GM12878 (cell line): ENCODE results near the gene ICA1L. TPM values are rescaled to one million over a fixed set of nuclear protein-coding genes. Genes with fewer than 3 reads are reported as not detected.
A peak's percentile ranks its signal among the peaks of the same experiment; 100 is the strongest.
"Not testable (repeated sequence)": the region's sequence is repeated elsewhere in the genome, so short reads cannot be mapped to it uniquely, and the experiment has no call there.

Experiments used
- ATAC-seq: fragments of 200-7000 bp; cut with Tn5 transposase; 3 replicates; pipeline ENCODE4 v1.9.1; 2020; ENCODE audit warnings: mild to moderate bottlenecking, moderate library complexity
- BruUV-seq: library from RNA; stranded (reverse); fragments of 400-500 nt; replicated peaks from 2 replicates; lab custom pipeline; 2021; lab: Mats Ljungman, UMichigan
- CTCF ChIA-PET: fragments of 300-600 bp; sonication (Branson Sonifier 250); formaldehyde crosslinking; extraction: SDS; loops from one replicate; lab custom pipeline; 2021; ENCODE audit warnings: inconsistent platforms; lab: Yijun Ruan, JAX
- POLR2A ChIA-PET: fragments of 350-600 bp; formaldehyde crosslinking; extraction: SDS; loops from one replicate; lab custom pipeline; 2021; ENCODE audit warnings: inconsistent platforms; lab: Charles Lee
- RAD21 ChIA-PET: fragments of 300-600 bp; sonication (Branson Sonifier 250); formaldehyde crosslinking; loops from one replicate; lab custom pipeline; 2023; ENCODE audit warnings: antibody characterized with exemption; ENCODE audit not compliant: unreplicated experiment; lab: Charles Lee
- SMC1A ChIA-PET: fragments of 300-600 bp; sonication (Branson Sonifier 250); formaldehyde crosslinking; loops from one replicate; lab custom pipeline; 2023; ENCODE audit not compliant: unreplicated experiment, uncharacterized antibody; lab: Charles Lee
- DNase-seq: peaks from one replicate; pipeline ENCODE4 v3.0.0-alpha.2; 2011; ENCODE audit warnings: low read depth, low spot score
- FAIRE-seq: peaks from 3 replicates; lab custom pipeline; 2011; peaks lifted over from hg19 to GRCh38; lab: Jason Lieb, UNC
- H2AFZ ChIP-seq: 2 replicates; pipeline ENCODE4 v1.6.0; 2011; ENCODE audit warnings: low read depth, low read length, control low read depth; ENCODE audit not compliant: control insufficient read depth
- H3K27ac ChIP-seq: 2 replicates; pipeline ENCODE4 v1.5.1; 2011; ENCODE audit warnings: control low read depth; ENCODE audit not compliant: control insufficient read depth, insufficient read depth
- H3K27me3 ChIP-seq, 2 experiments: replicated peaks in 1 of 2; 2 replicates each; pipeline versions ENCODE4 v1.6.0 to v1.6.1; 2011; ENCODE audit warnings: low read length in 1 of 2; ENCODE audit not compliant: control insufficient read depth in 2 of 2, insufficient read depth in 2 of 2
- H3K36me3 ChIP-seq, 2 experiments: 2 replicates each; pipeline ENCODE4 v1.5.1; 2011; ENCODE audit warnings: low read length in 1 of 2; ENCODE audit not compliant: control insufficient read depth in 2 of 2, insufficient read depth in 2 of 2
- H3K4me1 ChIP-seq: 2 replicates; pipeline ENCODE4 v1.6.1; 2011; ENCODE audit warnings: mild to moderate bottlenecking, low read length, moderate library complexity, mixed read lengths; ENCODE audit not compliant: control insufficient read depth, insufficient read depth
- H3K4me2 ChIP-seq: 2 replicates; pipeline ENCODE4 v1.6.0; 2011; ENCODE audit warnings: control low read depth; ENCODE audit not compliant: control insufficient read depth, insufficient read depth
- H3K4me3 ChIP-seq: fragments of 200-600 bp; sonication (generic); 2 replicates; pipeline ENCODE4 v1.5.1; 2016
- H3K79me2 ChIP-seq: 2 replicates; pipeline ENCODE4 v1.6.0; 2011; ENCODE audit warnings: low read length; ENCODE audit not compliant: control insufficient read depth, insufficient read depth
- H3K9ac ChIP-seq: 2 replicates; pipeline ENCODE4 v1.8.0; 2011; ENCODE audit warnings: low read length, control low read depth, mixed read lengths; ENCODE audit not compliant: control insufficient read depth, insufficient read depth
- H3K9me3 ChIP-seq: replicated peaks from 3 replicates; pipeline ENCODE4 v1.5.1; 2011; ENCODE audit warnings: mild to moderate bottlenecking, low read length; ENCODE audit not compliant: control insufficient read depth, insufficient read depth
- H4K20me1 ChIP-seq: 2 replicates; pipeline ENCODE4 v1.6.0; 2011; ENCODE audit not compliant: control insufficient read depth, insufficient read depth
- WGBS: methylation state at CpG from one replicate; pipeline ENCODE4 v1.1.6; 2016; ENCODE audit warnings: low lambda C conversion rate; ENCODE audit not compliant: insufficient replicate concordance, insufficient coverage; ENCODE audit errors: missing lambda C conversion rate; 5-methylcytosine and 5-hydroxymethylcytosine counted together
- in situ Hi-C: fragments of 300-500 bp; cut with MboI; formaldehyde crosslinking; loops from 9 replicates; pipeline ENCODE4 v1.14.3; 2018; ENCODE audit warnings: mixed read lengths
- intact Hi-C: fragments of 100-400 bp; cut with micrococcal nuclease; formaldehyde crosslinking; loops from one replicate; pipeline ENCODE4 v1.14.2; 2022; ENCODE audit not compliant: unreplicated experiment
- polyA plus RNA-seq, 11 experiments: library from polyadenylated mRNA; depleted of rRNA in 4 of 11; unstranded in 6 of 11; stranded (reverse) in 5 of 11; fragments of >200 nt; fragmentation: Nextera tagmentation in 4 of 11; fragmentation: Illumina TruSeq in 1 of 11; extraction: Ambion mirVana in 4 of 11; extraction: Trizol in 1 of 11; gene quantifications; 1 replicate in 1 of 11; 2 replicates in 10 of 11; pipeline versions ENCODE4 v1.2.1 to v1.2.3, GENCODE V29; 2011 to 2016; ENCODE audit warnings: inconsistent platforms in 2 of 11, missing spikeins in 2 of 11, low read depth in 1 of 11
- total RNA-seq, 4 experiments: library from RNA; depleted of rRNA in 3 of 4; stranded (reverse); fragments of >200 nt in 3 of 4; fragmentation: Illumina TruSeq in 1 of 4; extraction: Trizol in 1 of 4; gene quantifications; 2 replicates each; pipeline versions ENCODE4 v1.2.1 to v1.2.3, GENCODE V29; 2013 to 2021
- TF ChIP-seq, protein P1 (sequence below): fragments of 450-650 bp; IDR thresholded peaks from 2 replicates; pipeline ENCODE4 v1.6.1; 2017; ENCODE audit warnings: mild to moderate bottlenecking, moderate library complexity

ICA1L gene
- total and polyA plus RNA-seq, 10 of the 15 experiments (the other 5 are each of a cell fraction or from before 2014, with no cell fraction given): 0.85 to 7.4 (median 3.6) TPM

DNA sequence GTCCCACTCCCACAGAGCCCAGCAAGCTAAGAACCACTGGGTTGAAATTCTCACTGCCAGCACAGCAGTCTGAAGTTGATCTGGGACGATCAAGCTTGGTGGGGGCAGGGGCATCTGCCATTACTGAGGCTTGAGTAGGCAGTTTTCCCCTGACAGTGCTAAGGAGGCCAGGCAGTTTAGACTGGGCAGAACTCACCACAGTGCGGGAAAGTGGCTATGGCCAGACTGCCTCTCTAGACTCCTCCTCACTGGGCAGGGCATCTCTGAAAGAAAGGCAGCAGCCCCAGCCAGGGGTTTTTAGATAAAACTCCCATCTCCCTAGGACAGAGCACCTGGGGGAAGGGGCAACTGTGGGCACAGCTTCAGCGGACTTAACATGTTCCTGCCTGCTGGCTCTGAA lies 22.2 kb downstream of the ICA1L start:
- intact Hi-C loops, in situ Hi-C loops, POLR2A ChIA-PET, H3K36me3 ChIP-seq, H3K27me3 ChIP-seq, H3K9me3 ChIP-seq, DNase-seq, H3K4me3 ChIP-seq, H3K79me2 ChIP-seq, H3K4me2 ChIP-seq, FAIRE-seq, BruUV-seq, H3K27ac ChIP-seq, H4K20me1 ChIP-seq, H3K9ac ChIP-seq: not testable (repeated sequence)
- TF ChIP-seq, protein P1, sequence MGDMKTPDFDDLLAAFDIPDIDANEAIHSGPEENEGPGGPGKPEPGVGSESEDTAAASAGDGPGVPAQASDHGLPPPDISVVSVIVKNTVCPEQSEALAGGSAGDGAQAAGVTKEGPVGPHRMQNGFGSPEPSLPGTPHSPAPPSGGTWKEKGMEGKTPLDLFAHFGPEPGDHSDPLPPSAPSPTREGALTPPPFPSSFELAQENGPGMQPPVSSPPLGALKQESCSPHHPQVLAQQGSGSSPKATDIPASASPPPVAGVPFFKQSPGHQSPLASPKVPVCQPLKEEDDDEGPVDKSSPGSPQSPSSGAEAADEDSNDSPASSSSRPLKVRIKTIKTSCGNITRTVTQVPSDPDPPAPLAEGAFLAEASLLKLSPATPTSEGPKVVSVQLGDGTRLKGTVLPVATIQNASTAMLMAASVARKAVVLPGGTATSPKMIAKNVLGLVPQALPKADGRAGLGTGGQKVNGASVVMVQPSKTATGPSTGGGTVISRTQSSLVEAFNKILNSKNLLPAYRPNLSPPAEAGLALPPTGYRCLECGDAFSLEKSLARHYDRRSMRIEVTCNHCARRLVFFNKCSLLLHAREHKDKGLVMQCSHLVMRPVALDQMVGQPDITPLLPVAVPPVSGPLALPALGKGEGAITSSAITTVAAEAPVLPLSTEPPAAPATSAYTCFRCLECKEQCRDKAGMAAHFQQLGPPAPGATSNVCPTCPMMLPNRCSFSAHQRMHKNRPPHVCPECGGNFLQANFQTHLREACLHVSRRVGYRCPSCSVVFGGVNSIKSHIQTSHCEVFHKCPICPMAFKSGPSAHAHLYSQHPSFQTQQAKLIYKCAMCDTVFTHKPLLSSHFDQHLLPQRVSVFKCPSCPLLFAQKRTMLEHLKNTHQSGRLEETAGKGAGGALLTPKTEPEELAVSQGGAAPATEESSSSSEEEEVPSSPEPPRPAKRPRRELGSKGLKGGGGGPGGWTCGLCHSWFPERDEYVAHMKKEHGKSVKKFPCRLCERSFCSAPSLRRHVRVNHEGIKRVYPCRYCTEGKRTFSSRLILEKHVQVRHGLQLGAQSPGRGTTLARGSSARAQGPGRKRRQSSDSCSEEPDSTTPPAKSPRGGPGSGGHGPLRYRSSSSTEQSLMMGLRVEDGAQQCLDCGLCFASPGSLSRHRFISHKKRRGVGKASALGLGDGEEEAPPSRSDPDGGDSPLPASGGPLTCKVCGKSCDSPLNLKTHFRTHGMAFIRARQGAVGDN: 0 out of 2 replicates have a peak, but pooled peaks have one; percentile 7
- Histone ChIP-seq H2AFZ (peak overlapping the region; percentile 10; the same call in 1 of the 2 replicates), H3K4me1 (peaks cover 11% of the 10 kb centered on the region)
- peak; percentile 54 for ATAC-seq
- ChIA-PET RAD21 (interaction anchor here (1.4 to 2.9 kb wide), 4 partner anchors 19 to 261 kb away, joined by 5 to 14 read pairs (median 5); partner anchors contain the start of gene ICA1L), SMC1A (interaction anchor here (1.2 to 2.5 kb wide), 7 partner anchors 9 to 558 kb away, joined by 3 to 20 read pairs (median 3); no protein-coding TSS in a partner anchor), CTCF (interaction anchor here (0.7 to 1.2 kb wide), 4 partner anchors 17 to 261 kb away, joined by 3 to 7 read pairs (median 3); no protein-coding TSS in a partner anchor)
- WGBS: 90% methylated on average over 3 of the region's 3 CpGs
